Endothelial cell of umbilical vein (primary cell): Measurements from ENCODE around the gene TRIM25. TPM values are rescaled to one million over a fixed set of nuclear protein-coding genes. Genes with fewer than 3 reads are reported as not detected.

Source experiments
- BruUV-seq: library from RNA; stranded (reverse); fragments of 400-500 nt; replicated peaks from 2 replicates; lab custom pipeline; 2021; lab: Mats Ljungman, UMichigan
- CTCF ChIA-PET: fragments of 300-600, 350-600 bp; sonication (Branson Sonifier 250); formaldehyde crosslinking; loops from one replicate; lab custom pipeline; 2021; ENCODE audit warnings: antibody characterized with exemption, inconsistent platforms; lab: Charles Lee
- POLR2A ChIA-PET: fragments of 300-600, 350-600 bp; sonication (Branson Sonifier 250); formaldehyde crosslinking; loops from one replicate; lab custom pipeline; 2021; ENCODE audit warnings: antibody characterized with exemption, inconsistent platforms; lab: Charles Lee
- DNase-seq: peaks from one replicate; pipeline ENCODE4 v3.0.0-alpha.2; 2011; ENCODE audit warnings: low read depth, low spot score
- FAIRE-seq: peaks from 2 replicates; lab custom pipeline; 2011; peaks lifted over from hg19 to GRCh38; lab: Jason Lieb, UNC
- H2AFZ ChIP-seq: 2 replicates; pipeline ENCODE4 v1.6.0; 2012; ENCODE audit warnings: low read depth, low read length, control low read depth, inconsistent platforms
- H3K27ac ChIP-seq: 2 replicates; pipeline ENCODE4 v1.5.1; 2011; ENCODE audit warnings: low read depth, mild to moderate bottlenecking, control low read depth, low read length, moderate library complexity; ENCODE audit not compliant: insufficient read depth
- H3K27me3 ChIP-seq, 2 experiments: 2 replicates each; pipeline versions ENCODE4 v1.6.0 to v1.6.1; 2011; ENCODE audit warnings: low read length in 2 of 2, mixed read lengths in 1 of 2; ENCODE audit not compliant: control insufficient read depth in 2 of 2, insufficient read depth in 2 of 2
- H3K36me3 ChIP-seq, 2 experiments: 2 replicates in 1 of 2; 3 replicates in 1 of 2; pipeline ENCODE4 v1.5.1; 2011; ENCODE audit warnings: low read length in 2 of 2, mild to moderate bottlenecking in 1 of 2, moderate library complexity in 1 of 2; ENCODE audit not compliant: control insufficient read depth in 2 of 2, insufficient read depth in 2 of 2; ENCODE audit errors: extremely low read depth in 1 of 2
- H3K4me1 ChIP-seq: 3 replicates; pipeline ENCODE4 v1.5.1; 2011; ENCODE audit warnings: mild to moderate bottlenecking, low read length; ENCODE audit not compliant: control insufficient read depth, insufficient read depth; ENCODE audit errors: extremely low read depth
- H3K4me2 ChIP-seq: 2 replicates; pipeline ENCODE4 v1.6.1; 2011; ENCODE audit warnings: low read length, control low read depth, mixed read lengths; ENCODE audit not compliant: insufficient read depth
- H3K4me3 ChIP-seq, 3 experiments: fragments of 200-600 bp in 1 of 3; sonication (generic), shearing (Covaris generic) in 1 of 3; replicated peaks in 1 of 3; 2 replicates each; pipeline ENCODE4 v1.5.1; 2011 to 2016; ENCODE audit warnings: control low read depth in 3 of 3, low read length in 3 of 3, mild to moderate bottlenecking in 2 of 3, inconsistent platforms in 1 of 3, low read depth in 1 of 3, moderate library complexity in 1 of 3; ENCODE audit not compliant: insufficient read depth in 1 of 3
- H3K79me2 ChIP-seq: 2 replicates; pipeline ENCODE4 v1.6.0; 2012; ENCODE audit warnings: low read length, inconsistent platforms; ENCODE audit not compliant: control insufficient read depth, insufficient read depth
- H3K9ac ChIP-seq: replicated peaks from 2 replicates; pipeline ENCODE3; 2011; ENCODE audit warnings: low read length, control low read depth; ENCODE audit not compliant: insufficient read depth; ENCODE audit errors: extremely low read depth
- H3K9me1 ChIP-seq: replicated peaks from 3 replicates; pipeline ENCODE4 v1.6.0; 2011; ENCODE audit warnings: mild to moderate bottlenecking, low read length; ENCODE audit not compliant: control insufficient read depth, insufficient read depth; ENCODE audit errors: extremely low read depth
- H3K9me3 ChIP-seq: replicated peaks from 2 replicates; pipeline ENCODE4 v1.5.1; 2012; ENCODE audit warnings: low read length, inconsistent platforms; ENCODE audit not compliant: control insufficient read depth, insufficient read depth
- H4K20me1 ChIP-seq: replicated peaks from 2 replicates; pipeline ENCODE3; 2011; ENCODE audit warnings: mild to moderate bottlenecking, low read length; ENCODE audit not compliant: control insufficient read depth, insufficient read depth; ENCODE audit errors: extremely low read depth
- EZH2 ChIP-seq: IDR thresholded peaks from 2 replicates; pipeline ENCODE4 v1.6.1; 2012; ENCODE audit warnings: borderline replicate concordance, low read depth, mild to moderate bottlenecking, moderate library complexity, low read length, inconsistent platforms; ENCODE audit not compliant: severe bottlenecking
- FOS ChIP-seq: IDR thresholded peaks from 2 replicates; pipeline ENCODE4 v1.6.1; 2011; ENCODE audit warnings: mild to moderate bottlenecking, low read length, moderate library complexity, borderline replicate concordance; ENCODE audit not compliant: insufficient read depth
- GATA2 ChIP-seq: IDR thresholded peaks from 2 replicates; pipeline ENCODE4 v1.7.0; 2011; ENCODE audit warnings: low read depth, mild to moderate bottlenecking, moderate library complexity, mixed read lengths, low read length; ENCODE audit not compliant: insufficient read length, insufficient read depth
- JUN ChIP-seq: IDR thresholded peaks from 2 replicates; pipeline ENCODE4 v1.6.1; 2011; ENCODE audit warnings: borderline replicate concordance, low read depth; ENCODE audit not compliant: insufficient read length, insufficient read depth
- MYC ChIP-seq: IDR thresholded peaks from one replicate; pipeline ENCODE4 v1.6.1; 2011; ENCODE audit warnings: mild to moderate bottlenecking, low read depth, low read length
- POLR2A ChIP-seq: IDR thresholded peaks from 2 replicates; pipeline ENCODE4 v1.6.1; 2012; ENCODE audit warnings: low read depth, mild to moderate bottlenecking, control low read depth, low read length
- POLR2AphosphoS5 ChIP-seq: IDR thresholded peaks from 2 replicates; pipeline ENCODE4 v1.6.1; 2012; ENCODE audit warnings: low read depth, mild to moderate bottlenecking, control low read depth, low read length, moderate library complexity; ENCODE audit not compliant: insufficient read depth
- dilution Hi-C: fragments of 300-500 bp; cut with MboI; formaldehyde crosslinking; loops from one replicate; pipeline ENCODE4 v1.15.0; 2019; ENCODE audit warnings: low sequenced_read_pairs; ENCODE audit not compliant: extremely low pct_ligation_motif_present
- intact Hi-C: fragments of 100-400 bp; cut with micrococcal nuclease; formaldehyde crosslinking; loops from one replicate; pipeline ENCODE4 v1.10.0; 2022
- polyA plus RNA-seq, 4 experiments: library from polyadenylated mRNA; depleted of rRNA in 3 of 4; stranded (reverse) in 3 of 4; unstranded in 1 of 4; fragments of >200 nt; gene quantifications; 2 replicates each; pipeline versions ENCODE4 v1.2.1 to v1.2.3, GENCODE V29; 2011 to 2012; ENCODE audit warnings: missing spikeins in 1 of 4
- total RNA-seq: library from RNA; stranded (reverse); gene quantifications from 2 replicates; pipeline ENCODE4 v1.2.3, GENCODE V29; 2021
- TF ChIP-seq, protein P1 (sequence below): IDR thresholded peaks from 2 replicates; pipeline ENCODE4 v1.6.1; 2011; ENCODE audit not compliant: insufficient read depth, insufficient read length
- TF ChIP-seq, protein P2 (sequence below), 2 donors: IDR thresholded peaks; 1 replicate in 1 of 2; 2 replicates in 1 of 2; pipeline ENCODE4 v1.5.1; 2011; ENCODE audit warnings: low read length in 2 of 2, mild to moderate bottlenecking in 2 of 2, moderate library complexity in 2 of 2, control low read depth in 1 of 2, inconsistent platforms in 1 of 2, low read depth in 1 of 2; ENCODE audit not compliant: insufficient read depth in 1 of 2; ENCODE audit errors: extremely low read depth in 1 of 2

TRIM25 gene
- total and polyA plus RNA-seq, 2 donors (not counting 3 experiments of a cell fraction or from before 2014, with no cell fraction given), result 42.8 to 98.4 TPM

DNA sequence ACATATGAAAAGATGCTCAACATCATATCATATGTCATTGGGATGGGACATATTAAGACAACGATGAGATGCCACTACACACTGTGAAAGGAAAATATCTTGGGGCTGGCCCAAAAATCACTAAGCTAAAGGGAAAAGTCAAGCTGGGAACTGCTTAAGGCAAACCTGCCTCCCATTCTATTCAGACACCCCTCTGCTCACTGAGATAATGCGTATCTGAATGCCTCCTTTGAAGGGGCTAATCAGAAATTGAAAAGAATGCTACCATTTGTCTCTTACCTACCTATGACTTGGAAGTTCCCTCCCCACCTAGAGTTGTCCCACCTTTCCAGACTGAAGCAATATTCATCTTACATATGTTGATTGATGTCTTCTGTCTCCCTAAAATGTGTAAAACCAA is 11.2 kb upstream of the TRIM25 start:
- Histone ChIP-seq H4K20me1 (no peaks in the 10 kb centered on the region), H3K36me3 (no peaks in the 10 kb centered on the region), H3K27me3 (no peaks in the 10 kb centered on the region), H3K9ac (no peak overlapping the region), H3K27ac (no peak overlapping the region), H2AFZ (no peak overlapping the region), H3K4me3 (no peak overlapping the region), H3K79me2 (no peaks in the 10 kb centered on the region), H3K4me1 (peaks cover 10% of the 10 kb centered on the region), H3K4me2 (no peak overlapping the region), H3K9me3 (peaks cover 1% of the 10 kb centered on the region), H3K9me1 (no peaks in the 10 kb centered on the region)
- DNase-seq, result no peak
- dilution Hi-C loops, result no loop called here
- BruUV-seq, result no TSS peak
- FAIRE-seq, result no peak
- CTCF ChIA-PET, result interaction anchor here (1.3 kb wide), 1 partner anchor 11 kb away, joined by 3 read pairs; no protein-coding TSS in a partner anchor
- intact Hi-C loops, result no loop called here
- POLR2A ChIA-PET, result interaction anchor here (1.0 kb wide), 1 partner anchor 11 kb away, joined by 4 read pairs; the partner anchor contains the start of gene TRIM25
- TF ChIP-seq MYC (no peak), POLR2AphosphoS5 (no peak), EZH2 (no peak), GATA2 (no peak)
- TF ChIP-seq, protein P1, sequence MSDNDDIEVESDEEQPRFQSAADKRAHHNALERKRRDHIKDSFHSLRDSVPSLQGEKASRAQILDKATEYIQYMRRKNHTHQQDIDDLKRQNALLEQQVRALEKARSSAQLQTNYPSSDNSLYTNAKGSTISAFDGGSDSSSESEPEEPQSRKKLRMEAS, result no peak

DNA sequence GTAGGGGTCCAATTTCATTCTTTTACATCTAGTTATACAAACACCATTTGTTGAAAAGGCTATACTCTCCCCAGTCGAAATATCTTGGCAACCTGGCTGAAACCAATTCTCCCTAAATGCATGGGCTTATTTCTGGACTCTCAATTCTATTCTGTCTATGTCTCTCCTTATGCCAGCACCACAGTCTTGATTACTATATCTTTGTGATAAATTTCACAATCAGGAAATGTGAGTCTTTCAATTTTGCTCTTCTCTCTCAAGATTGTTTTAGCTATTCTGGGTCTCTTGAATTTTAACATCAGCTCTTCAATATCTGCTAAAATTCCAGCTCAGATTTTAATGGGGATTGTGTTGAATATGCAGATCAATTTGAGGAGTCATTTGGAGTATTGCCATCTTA is 5.9 kb upstream of the TRIM25 start:
- no peaks in the 10 kb centered on the region for H3K9me1 ChIP-seq
- no peak for DNase-seq
- TF ChIP-seq FOS (no peak), JUN (no peak), POLR2AphosphoS5 (no peak), GATA2 (no peak), POLR2A (no peak), MYC (no peak), EZH2 (no peak)
- TF ChIP-seq, protein P1, result no peak
- TF ChIP-seq, protein P2, sequence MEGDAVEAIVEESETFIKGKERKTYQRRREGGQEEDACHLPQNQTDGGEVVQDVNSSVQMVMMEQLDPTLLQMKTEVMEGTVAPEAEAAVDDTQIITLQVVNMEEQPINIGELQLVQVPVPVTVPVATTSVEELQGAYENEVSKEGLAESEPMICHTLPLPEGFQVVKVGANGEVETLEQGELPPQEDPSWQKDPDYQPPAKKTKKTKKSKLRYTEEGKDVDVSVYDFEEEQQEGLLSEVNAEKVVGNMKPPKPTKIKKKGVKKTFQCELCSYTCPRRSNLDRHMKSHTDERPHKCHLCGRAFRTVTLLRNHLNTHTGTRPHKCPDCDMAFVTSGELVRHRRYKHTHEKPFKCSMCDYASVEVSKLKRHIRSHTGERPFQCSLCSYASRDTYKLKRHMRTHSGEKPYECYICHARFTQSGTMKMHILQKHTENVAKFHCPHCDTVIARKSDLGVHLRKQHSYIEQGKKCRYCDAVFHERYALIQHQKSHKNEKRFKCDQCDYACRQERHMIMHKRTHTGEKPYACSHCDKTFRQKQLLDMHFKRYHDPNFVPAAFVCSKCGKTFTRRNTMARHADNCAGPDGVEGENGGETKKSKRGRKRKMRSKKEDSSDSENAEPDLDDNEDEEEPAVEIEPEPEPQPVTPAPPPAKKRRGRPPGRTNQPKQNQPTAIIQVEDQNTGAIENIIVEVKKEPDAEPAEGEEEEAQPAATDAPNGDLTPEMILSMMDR (IDR thresholded peaks at IDR 0.05; ENCODE audit: extremely low read depth in 1 of 2, insufficient read depth in 1 of 2, low read depth in 1 of 2, low read length in 2 of 2), result no peak
- intact Hi-C loops, result no loop called here
- H3K9ac ChIP-seq, result no peak overlapping the region
- no peaks in the 10 kb centered on the region for H4K20me1 ChIP-seq
- H3K4me2 ChIP-seq, result no peak overlapping the region
- no peak for FAIRE-seq
- BruUV-seq, result no TSS peak
- H3K9me3 ChIP-seq, result no peaks in the 10 kb centered on the region
- no peak overlapping the region for H2AFZ ChIP-seq
- no peaks in the 10 kb centered on the region for H3K79me2 ChIP-seq
- ChIA-PET CTCF (interaction anchor here (1.0 kb wide), 1 partner anchor 14 kb away, joined by 3 read pairs; no protein-coding TSS in a partner anchor), POLR2A (no interaction called here)
- H3K27ac ChIP-seq, result no peak overlapping the region
- no peaks in the 10 kb centered on the region for H3K27me3 ChIP-seq
- H3K4me3 ChIP-seq, result no peak overlapping the region
- dilution Hi-C loops, result no loop called here
- H3K36me3 ChIP-seq, result no peaks in the 10 kb centered on the region
- peaks cover 28% of the 10 kb centered on the region for H3K4me1 ChIP-seq
